ENCODE data around the gene ADCY5.

DNA sequence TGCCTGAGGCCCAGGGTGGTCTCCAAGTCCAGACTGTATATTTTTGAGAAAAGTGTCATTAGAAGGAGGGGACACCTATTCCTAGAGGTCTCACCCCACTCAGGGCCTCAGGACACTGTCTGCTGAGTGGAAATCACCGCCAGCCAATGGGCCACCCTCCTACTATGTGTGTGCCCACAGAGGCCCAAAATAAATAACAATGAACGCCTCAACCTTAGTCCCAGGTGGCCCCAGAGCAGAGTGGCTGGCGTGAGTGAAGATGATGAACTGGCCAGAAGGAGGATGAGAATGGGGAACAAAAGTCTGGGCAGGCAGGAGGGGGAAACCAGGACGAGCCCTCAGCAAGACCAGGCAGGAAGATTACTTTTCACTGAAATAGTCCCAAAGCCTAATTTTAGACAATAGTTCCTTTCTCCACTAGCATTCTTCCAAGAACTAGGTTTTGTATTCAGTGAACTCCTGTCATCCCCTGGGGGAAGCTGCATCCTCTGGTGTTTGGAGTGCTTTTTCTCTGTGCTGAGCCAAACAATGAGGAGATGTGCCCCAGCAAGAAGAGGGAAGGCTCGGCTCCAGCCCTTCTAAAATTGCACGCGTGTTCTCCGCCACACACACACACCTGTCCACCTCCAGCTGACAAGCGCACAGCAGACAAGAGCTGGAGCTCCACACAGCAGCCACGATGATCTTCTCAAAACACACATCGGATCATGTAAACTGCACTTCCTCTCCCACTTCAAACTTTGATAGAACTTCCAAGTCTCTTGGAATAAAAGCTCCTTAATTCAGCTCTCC lies 72.2 kb downstream of the ADCY5 start:
- no peak for TF ChIP-seq POLR2AphosphoS5 (IDR thresholded peaks at IDR 0.05)
- TF ChIP-seq, protein P1, sequence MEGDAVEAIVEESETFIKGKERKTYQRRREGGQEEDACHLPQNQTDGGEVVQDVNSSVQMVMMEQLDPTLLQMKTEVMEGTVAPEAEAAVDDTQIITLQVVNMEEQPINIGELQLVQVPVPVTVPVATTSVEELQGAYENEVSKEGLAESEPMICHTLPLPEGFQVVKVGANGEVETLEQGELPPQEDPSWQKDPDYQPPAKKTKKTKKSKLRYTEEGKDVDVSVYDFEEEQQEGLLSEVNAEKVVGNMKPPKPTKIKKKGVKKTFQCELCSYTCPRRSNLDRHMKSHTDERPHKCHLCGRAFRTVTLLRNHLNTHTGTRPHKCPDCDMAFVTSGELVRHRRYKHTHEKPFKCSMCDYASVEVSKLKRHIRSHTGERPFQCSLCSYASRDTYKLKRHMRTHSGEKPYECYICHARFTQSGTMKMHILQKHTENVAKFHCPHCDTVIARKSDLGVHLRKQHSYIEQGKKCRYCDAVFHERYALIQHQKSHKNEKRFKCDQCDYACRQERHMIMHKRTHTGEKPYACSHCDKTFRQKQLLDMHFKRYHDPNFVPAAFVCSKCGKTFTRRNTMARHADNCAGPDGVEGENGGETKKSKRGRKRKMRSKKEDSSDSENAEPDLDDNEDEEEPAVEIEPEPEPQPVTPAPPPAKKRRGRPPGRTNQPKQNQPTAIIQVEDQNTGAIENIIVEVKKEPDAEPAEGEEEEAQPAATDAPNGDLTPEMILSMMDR (IDR thresholded peaks at IDR 0.05 in 8 of 11, conservative IDR thresholded peaks at IDR 0.05 in 3 of 11) = no peak

All from spleen (tissue), 7 donors.